ENCODE results near the gene ADCY1.
A peak's percentile ranks its signal among the peaks of the same experiment; 100 is the strongest.
"Not testable (repeated sequence)": the region's sequence is repeated elsewhere in the genome, so short reads cannot be mapped to it uniquely, and the experiment has no call there.

Gene ADCY1

DNA sequence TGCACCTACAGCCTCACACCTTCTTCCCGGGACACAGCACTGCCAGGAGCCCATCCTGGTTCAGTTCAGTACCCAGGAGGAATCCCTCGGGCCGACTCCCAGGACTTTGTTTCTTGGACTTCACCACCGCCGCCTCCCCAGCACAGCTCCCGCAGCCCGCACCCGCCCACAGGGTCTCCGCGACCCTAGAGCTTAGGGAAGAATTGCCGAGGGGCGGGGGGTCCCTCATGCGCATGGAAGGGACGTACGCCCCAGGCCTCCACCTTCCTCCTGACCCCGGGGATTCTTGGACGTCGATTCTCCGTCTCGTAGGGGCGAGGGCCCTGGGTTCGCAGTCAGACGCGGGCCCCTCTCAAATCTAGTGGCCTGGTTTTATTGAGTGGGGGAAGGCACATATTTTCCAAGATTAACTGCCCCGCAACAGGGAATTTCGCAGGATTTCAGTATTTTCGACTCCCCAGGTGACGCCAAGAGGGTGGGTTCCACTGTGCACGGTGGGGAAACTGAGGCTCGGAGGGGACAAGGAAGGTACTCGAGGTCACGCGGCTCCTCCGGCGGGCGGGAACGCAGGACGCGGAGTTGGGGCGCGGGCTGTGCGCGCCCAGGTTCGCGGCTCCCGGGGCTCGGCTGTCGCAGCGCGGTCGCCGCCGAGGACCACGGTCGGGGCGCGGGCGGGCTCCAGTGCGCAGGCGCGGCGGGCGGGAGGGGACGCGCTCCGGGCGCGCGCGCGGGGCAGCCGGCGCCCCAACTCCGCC lies at the start of gene ADCY1:
ADCY1 (plus strand) TSS at position 708 of the 755 bp plus-strand sequence. CDS start 176 bp downstream, outside the sequence.
- ATAC-seq (ENCODE audit: low read depth) (no peak), DNase-seq (ENCODE audit: low spot score in 2 of 2) (no peak)
- Mint-ChIP-seq H3K9me3 (no peaks in the 10 kb centered on the region), H3K4me3 (peak within 1 kb of the TSS; percentile 34), H3K27ac (no peak within 1 kb of the TSS), H3K36me3 (no peaks in the 10 kb centered on the region), H3K27me3 (peaks cover 14% of the 10 kb centered on the region), H3K4me1 (no peaks in the 10 kb centered on the region)

GRCh38 chr7:45524445-45524844 lies 49.7 kb upstream of the ADCY1 start:
- Mint-ChIP-seq H3K36me3 (no peaks in the 10 kb centered on the region), H3K4me1 (no peaks in the 10 kb centered on the region), H3K27me3 (peaks cover 5% of the 10 kb centered on the region), H3K9me3 (peaks cover 2% of the 10 kb centered on the region), H3K4me3 (no peak overlapping the region), H3K27ac (no peak overlapping the region)
- ATAC-seq (ENCODE audit: low read depth) (no peak), DNase-seq (ENCODE audit: low spot score in 2 of 2) (no peak)

DNA sequence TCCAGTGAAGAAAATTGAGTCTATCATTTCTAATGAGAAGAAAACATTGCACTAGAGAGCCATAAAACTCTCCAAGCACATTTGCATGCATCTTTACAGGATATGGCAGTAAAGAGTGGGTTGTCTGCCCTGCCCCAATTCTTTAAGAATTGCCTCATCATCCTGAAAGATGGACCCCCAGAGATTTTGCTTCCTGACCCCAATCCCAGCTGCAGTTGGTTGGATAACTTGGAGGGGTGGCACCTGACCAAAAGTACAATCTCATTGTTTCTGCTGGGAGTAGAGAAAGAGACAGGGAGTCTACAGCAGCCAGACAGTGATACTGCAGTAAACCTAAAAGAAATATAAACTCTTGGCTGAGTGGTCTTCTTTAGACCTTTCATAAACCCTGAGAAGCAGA lies 49.1 kb upstream of the ADCY1 start:
- Mint-ChIP-seq H3K9me3 (no peaks in the 10 kb centered on the region), H3K36me3 (no peaks in the 10 kb centered on the region), H3K4me1 (no peaks in the 10 kb centered on the region), H3K27me3 (peaks cover 5% of the 10 kb centered on the region), H3K4me3 (no peak overlapping the region), H3K27ac (no peak overlapping the region)
- ATAC-seq (ENCODE audit: low read depth): no peak
- no peak for DNase-seq (ENCODE audit: low spot score in 2 of 2)

DNA sequence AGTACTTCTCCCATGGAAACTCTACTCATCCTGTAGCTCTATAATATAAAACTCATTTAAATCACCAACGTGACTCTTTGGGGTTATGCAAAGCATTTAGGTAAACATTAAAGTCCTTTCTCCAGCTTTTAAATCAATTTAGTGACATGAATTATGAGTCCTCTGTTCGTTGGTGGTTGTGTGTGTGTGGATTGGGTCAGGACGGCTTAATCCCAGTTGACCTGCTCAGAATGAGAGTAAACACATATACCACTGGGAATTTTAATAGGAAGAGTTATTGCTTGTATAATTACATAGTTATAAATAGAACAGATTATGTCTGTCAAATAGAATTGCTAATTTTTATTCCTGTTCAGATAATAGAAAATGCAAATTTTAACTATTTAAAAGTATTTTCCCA lies 30.7 kb upstream of the ADCY1 start:
- Mint-ChIP-seq H3K9me3 (peaks cover 6% of the 10 kb centered on the region), H3K4me1 (no peaks in the 10 kb centered on the region), H3K36me3 (no peaks in the 10 kb centered on the region), H3K27ac (no peak overlapping the region), H3K4me3 (no peak overlapping the region), H3K27me3 (peaks cover 2% of the 10 kb centered on the region)
- ATAC-seq (ENCODE audit: low read depth) (no peak), DNase-seq (ENCODE audit: low spot score in 2 of 2) (no peak)

GRCh38 chr7:45545105-45545710 lies 29.0 kb upstream of the ADCY1 start:
- not testable (repeated sequence) for H3K36me3 Mint-ChIP-seq; H3K27me3 Mint-ChIP-seq; DNase-seq (ENCODE audit: low spot score in 2 of 2); H3K9me3 Mint-ChIP-seq; H3K4me1 Mint-ChIP-seq; H3K4me3 Mint-ChIP-seq; ATAC-seq (ENCODE audit: low read depth); H3K27ac Mint-ChIP-seq

DNA sequence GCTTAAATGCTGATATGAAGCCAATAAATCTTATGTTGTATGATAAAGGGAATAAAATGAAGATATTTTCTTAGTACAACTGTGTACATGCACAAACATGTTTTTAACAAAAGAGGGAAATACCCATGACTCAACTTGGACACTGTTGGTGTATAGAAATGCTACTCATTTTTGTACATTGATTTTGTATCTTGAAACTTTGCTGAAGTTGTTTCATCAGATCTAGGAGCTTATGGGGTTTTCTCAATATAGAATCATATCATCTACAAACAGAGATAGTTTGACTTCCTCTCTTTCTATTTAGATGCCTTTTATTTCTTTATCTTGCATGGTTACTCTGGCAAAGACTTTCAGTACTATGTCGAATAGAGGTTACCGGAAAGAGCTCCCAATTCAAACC lies 25.3 kb upstream of the ADCY1 start:
- ATAC-seq (ENCODE audit: low read depth); H3K27me3 Mint-ChIP-seq; H3K9me3 Mint-ChIP-seq; DNase-seq (ENCODE audit: low spot score in 2 of 2); H3K36me3 Mint-ChIP-seq; H3K27ac Mint-ChIP-seq; H3K4me1 Mint-ChIP-seq; H3K4me3 Mint-ChIP-seq: not testable (repeated sequence)

GRCh38 chr7:45563401-45563800 lies 10.8 kb upstream of the ADCY1 start:
- peaks cover 2% of the 10 kb centered on the region for H3K36me3 Mint-ChIP-seq
- no peak overlapping the region for H3K4me3 Mint-ChIP-seq
- H3K9me3 Mint-ChIP-seq: peaks cover 4% of the 10 kb centered on the region
- H3K27me3 Mint-ChIP-seq: peaks cover 7% of the 10 kb centered on the region
- no peaks in the 10 kb centered on the region for H3K4me1 Mint-ChIP-seq
- no peak overlapping the region for H3K27ac Mint-ChIP-seq
- DNase-seq (ENCODE audit: low spot score in 2 of 2): no peak
- ATAC-seq (ENCODE audit: low read depth): no peak

- Mint-ChIP-seq H3K36me3 (peaks cover 2% of the 10 kb centered on the region), H3K4me1 (no peaks in the 10 kb centered on the region), H3K4me3 (no peak overlapping the region), H3K27ac (no peak overlapping the region), H3K9me3 (peaks cover 4% of the 10 kb centered on the region), H3K27me3 (peaks cover 7% of the 10 kb centered on the region)
- DNase-seq (ENCODE audit: low spot score in 2 of 2) (no peak), ATAC-seq (ENCODE audit: low read depth) (no peak)
Observed at GRCh38 chr7:45563941-45564461, 10.2 kb upstream of the ADCY1 start.

DNA sequence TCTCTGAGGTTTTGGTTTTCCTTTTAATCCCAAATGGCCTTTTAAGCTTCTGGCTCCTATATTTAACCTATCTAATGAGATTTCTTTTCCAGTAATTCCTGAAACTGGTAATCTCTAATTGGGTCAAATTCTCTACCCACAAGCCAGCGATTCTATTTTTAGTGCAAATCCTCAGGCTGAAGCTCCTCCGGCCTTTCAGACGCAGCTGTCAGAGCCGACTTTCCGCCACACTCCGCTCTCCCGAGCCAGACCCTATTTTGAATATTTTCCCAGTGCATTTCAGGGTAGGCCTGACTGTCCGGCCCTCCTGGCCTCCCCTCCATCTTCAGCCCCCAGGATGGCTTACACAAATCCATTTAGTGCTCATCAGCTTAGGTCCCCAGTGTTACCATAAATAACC lies 9.7 kb upstream of the ADCY1 start:
- ATAC-seq (ENCODE audit: low read depth): no peak
- Mint-ChIP-seq H3K4me3 (no peak overlapping the region), H3K36me3 (peaks cover 2% of the 10 kb centered on the region), H3K27me3 (peaks cover 7% of the 10 kb centered on the region), H3K27ac (no peak overlapping the region), H3K9me3 (peaks cover 4% of the 10 kb centered on the region), H3K4me1 (no peaks in the 10 kb centered on the region)
- no peak for DNase-seq (ENCODE audit: low spot score in 2 of 2)

- Mint-ChIP-seq H3K27ac (no peak overlapping the region), H3K9me3 (peaks cover 2% of the 10 kb centered on the region), H3K36me3 (peaks cover 2% of the 10 kb centered on the region), H3K4me3 (no peak overlapping the region), H3K4me1 (no peaks in the 10 kb centered on the region), H3K27me3 (peaks cover 5% of the 10 kb centered on the region)
- ATAC-seq (ENCODE audit: low read depth) (no peak), DNase-seq (ENCODE audit: low spot score in 2 of 2) (no peak)
Observed at GRCh38 chr7:45564886-45565455, 9.2 kb upstream of the ADCY1 start.

GRCh38 chr7:45566386-45566785 lies 7.8 kb upstream of the ADCY1 start:
- no peaks in the 10 kb centered on the region for H3K4me1 Mint-ChIP-seq
- DNase-seq (ENCODE audit: low spot score in 2 of 2) (no peak), ATAC-seq (ENCODE audit: low read depth) (no peak)
- H3K27ac Mint-ChIP-seq: no peak overlapping the region
- H3K4me3 Mint-ChIP-seq: no peak overlapping the region
- H3K9me3 Mint-ChIP-seq: no peaks in the 10 kb centered on the region
- H3K36me3 Mint-ChIP-seq: no peaks in the 10 kb centered on the region
- peaks cover 9% of the 10 kb centered on the region for H3K27me3 Mint-ChIP-seq

- Mint-ChIP-seq H3K9me3 (no peaks in the 10 kb centered on the region), H3K27me3 (peaks cover 9% of the 10 kb centered on the region), H3K4me3 (no peak overlapping the region), H3K27ac (no peak overlapping the region), H3K36me3 (no peaks in the 10 kb centered on the region), H3K4me1 (no peaks in the 10 kb centered on the region)
- no peak for DNase-seq (ENCODE audit: low spot score in 2 of 2)
- no peak for ATAC-seq (ENCODE audit: low read depth)
Observed at GRCh38 chr7:45566961-45567360, 7.2 kb upstream of the ADCY1 start.

GRCh38 chr7:45567713-45568112 lies 6.5 kb upstream of the ADCY1 start:
- H3K36me3 Mint-ChIP-seq: no peaks in the 10 kb centered on the region
- no peaks in the 10 kb centered on the region for H3K9me3 Mint-ChIP-seq
- no peak overlapping the region for H3K4me3 Mint-ChIP-seq
- H3K27ac Mint-ChIP-seq: no peak overlapping the region
- ATAC-seq (ENCODE audit: low read depth) (no peak), DNase-seq (ENCODE audit: low spot score in 2 of 2) (no peak)
- no peaks in the 10 kb centered on the region for H3K4me1 Mint-ChIP-seq
- H3K27me3 Mint-ChIP-seq: peaks cover 12% of the 10 kb centered on the region

GRCh38 chr7:45568536-45569289 lies 5.5 kb upstream of the ADCY1 start:
- Mint-ChIP-seq H3K4me3 (no peak overlapping the region), H3K36me3 (no peaks in the 10 kb centered on the region), H3K4me1 (no peaks in the 10 kb centered on the region), H3K9me3 (no peaks in the 10 kb centered on the region), H3K27ac (no peak overlapping the region), H3K27me3 (peaks cover 12% of the 10 kb centered on the region)
- ATAC-seq (ENCODE audit: low read depth) (no peak), DNase-seq (ENCODE audit: low spot score in 2 of 2) (no peak)

All from memory B cell (primary cell).